GM21390 (cell line): Measurements from ENCODE around the gene LIPI.
"Not testable (repeated sequence)": the region's sequence is repeated elsewhere in the genome, so short reads cannot be mapped to it uniquely, and the experiment has no call there.

Source experiments
- ATAC-seq: cut with Tn5 transposase; IDR thresholded peaks from one replicate; pipeline ENCODE4 v1.9.1; 2021; ENCODE audit not compliant: unreplicated experiment

LIPI gene

GRCh38 chr21:14210738-14211137, at the start of gene LIPI:
TSS of gene LIPI (minus strand) at chr21:14210955. CDS start at chr21:14210845, 110 bp downstream.
- ATAC-seq, result no peak

GRCh38 chr21:14260174-14260764, 49.5 kb upstream of the LIPI start:
- no peak for ATAC-seq

GRCh38 chr21:14259747-14260146, 49.0 kb upstream of the LIPI start:
- no peak for ATAC-seq

- ATAC-seq, result no peak
These were observed 40.6 kb upstream of the LIPI start for GRCh38 chr21:14251336-14251735.

GRCh38 chr21:14245711-14246110, 35.0 kb upstream of the LIPI start:
- no peak for ATAC-seq

GRCh38 chr21:14244911-14245310, 34.2 kb upstream of the LIPI start:
- ATAC-seq, result no peak

- no peak for ATAC-seq
These were observed 33.1 kb upstream of the LIPI start for GRCh38 chr21:14243874-14244273.

- no peak for ATAC-seq
These were observed 32.7 kb upstream of the LIPI start for GRCh38 chr21:14243461-14243860.

GRCh38 chr21:14241297-14241696, 30.5 kb upstream of the LIPI start:
- no peak for ATAC-seq

- ATAC-seq, result no peak
These were observed 28.5 kb upstream of the LIPI start for GRCh38 chr21:14239281-14239680.

- no peak for ATAC-seq
These were observed 25.4 kb upstream of the LIPI start for GRCh38 chr21:14236180-14236579.

- ATAC-seq, result no peak
These were observed 24.3 kb upstream of the LIPI start for GRCh38 chr21:14235101-14235500.

- ATAC-seq, result no peak
These were observed 18.6 kb upstream of the LIPI start for GRCh38 chr21:14229399-14229798.

GRCh38 chr21:14223365-14223764, 12.6 kb upstream of the LIPI start:
- ATAC-seq, result no peak

- ATAC-seq, result peak; percentile 95
These were observed 5.4 kb upstream of the LIPI start, which contains the start of gene RBM11 for GRCh38 chr21:14215971-14216641. TSS of gene RBM11 (plus strand) at chr21:14216157. CDS start at chr21:14216187, 30 bp downstream.

GRCh38 chr21:14213164-14213563, 2.4 kb upstream of the LIPI start:
- no peak for ATAC-seq

GRCh38 chr21:14206222-14206621, 4.5 kb downstream of the LIPI start:
- ATAC-seq, result no peak

- not testable (repeated sequence) for ATAC-seq
These were observed 44.1 kb downstream of the LIPI start for GRCh38 chr21:14166463-14167223.

GRCh38 chr21:14143999-14144398, 66.8 kb downstream of the LIPI start:
- ATAC-seq, result no peak

- ATAC-seq, result no peak
These were observed 86.5 kb downstream of the LIPI start for GRCh38 chr21:14124266-14124665.

- ATAC-seq, result no peak
These were observed 89.0 kb downstream of the LIPI start for GRCh38 chr21:14121719-14122118.
